KG1 (cell line): ENCODE measurements around the gene PRKCI.
"Not testable (repeated sequence)": the region's sequence is repeated elsewhere in the genome, so short reads cannot be mapped to it uniquely, and the experiment has no call there.

Source experiments
- DNase-seq: peaks from one replicate; lab custom pipeline; 2025; lab: John Stamatoyannopoulos, UW

Gene PRKCI

DNA sequence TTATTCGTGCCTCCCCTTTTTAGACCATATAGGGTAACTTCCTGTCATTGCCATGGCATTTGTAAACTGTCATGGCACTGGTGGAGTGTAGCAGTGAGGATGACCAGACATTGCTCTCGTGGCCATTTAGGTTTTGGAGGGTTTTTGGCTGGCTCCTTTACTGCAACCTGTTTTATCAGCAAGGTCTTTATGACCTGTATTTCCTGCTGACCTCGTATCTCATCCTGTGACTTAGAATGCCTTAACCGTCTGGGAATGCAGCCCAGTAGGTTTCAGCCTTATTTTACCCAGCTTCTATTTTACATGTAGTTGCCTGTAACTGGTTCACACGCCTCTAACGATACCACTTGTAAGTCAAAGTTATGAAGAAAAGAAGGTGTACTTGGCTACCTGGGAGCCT, 121.6 kb downstream of the PRKCI start:
- DNase-seq = not testable (repeated sequence)

DNA sequence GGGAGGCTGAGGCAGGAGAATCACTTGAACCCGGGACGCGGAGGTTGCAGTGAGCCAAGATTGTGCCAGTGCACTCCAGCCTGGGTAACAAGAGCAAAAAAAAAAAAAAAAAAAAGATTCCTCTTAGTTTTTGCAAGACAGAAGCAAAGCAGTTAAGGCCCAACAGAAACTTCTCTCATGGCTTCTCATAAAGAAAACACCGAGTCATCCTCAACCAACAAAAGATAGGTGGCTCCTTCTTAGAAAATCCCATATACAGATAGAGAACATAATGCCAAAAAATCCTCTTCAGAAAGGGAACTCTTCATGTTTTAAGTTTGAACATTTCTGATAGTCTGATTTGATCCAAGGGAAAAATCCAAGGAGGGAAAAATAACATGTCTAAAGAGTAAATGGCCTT, 122.7 kb downstream of the PRKCI start:
- DNase-seq = no peak

- DNase-seq = no peak
Observed at GRCh38 chr3:170346481-170347392, 124.5 kb downstream of the PRKCI start.

DNA sequence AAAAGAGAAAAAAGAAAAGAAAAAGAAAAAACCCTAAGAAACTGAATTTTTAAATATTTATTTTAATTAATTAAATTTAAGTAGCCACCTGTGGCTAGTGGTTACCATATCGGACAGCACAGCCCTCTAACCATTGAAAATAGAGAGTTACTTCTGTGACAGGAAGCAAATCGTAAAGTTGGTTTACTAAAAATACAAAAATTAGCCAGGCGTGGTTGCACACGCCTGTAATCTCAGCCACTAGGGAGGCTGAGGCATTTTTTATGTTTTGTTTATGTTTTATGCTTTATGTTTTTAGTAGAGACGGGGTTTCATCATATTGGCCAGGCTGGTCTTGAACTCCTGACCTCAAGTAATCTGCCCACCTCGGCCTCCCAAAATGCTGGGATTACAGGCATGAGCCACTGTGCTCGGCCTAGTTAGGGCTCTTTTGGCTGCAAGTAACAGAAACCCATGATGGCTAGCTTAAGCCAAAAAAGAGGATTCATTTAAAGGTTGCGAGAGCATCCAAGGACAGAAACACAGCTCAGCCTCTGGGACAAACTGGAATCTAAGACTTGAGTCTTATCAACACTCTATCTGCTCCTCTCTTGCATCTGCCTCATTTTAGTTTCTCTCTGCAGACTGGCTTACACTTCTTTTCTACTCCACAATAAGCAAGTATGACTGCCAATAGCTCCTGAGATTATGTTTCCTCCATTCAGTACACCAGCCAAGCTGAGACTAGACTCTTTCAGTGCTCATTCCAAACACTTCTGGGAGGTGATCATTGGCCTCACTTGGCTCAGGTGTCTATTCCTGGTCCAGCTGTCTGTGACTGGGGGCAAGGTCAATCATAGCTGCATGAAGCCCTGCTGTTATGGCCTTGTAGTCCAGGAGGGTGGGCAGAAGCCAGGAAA, 128.5 kb downstream of the PRKCI start:
- no peak for DNase-seq

DNA sequence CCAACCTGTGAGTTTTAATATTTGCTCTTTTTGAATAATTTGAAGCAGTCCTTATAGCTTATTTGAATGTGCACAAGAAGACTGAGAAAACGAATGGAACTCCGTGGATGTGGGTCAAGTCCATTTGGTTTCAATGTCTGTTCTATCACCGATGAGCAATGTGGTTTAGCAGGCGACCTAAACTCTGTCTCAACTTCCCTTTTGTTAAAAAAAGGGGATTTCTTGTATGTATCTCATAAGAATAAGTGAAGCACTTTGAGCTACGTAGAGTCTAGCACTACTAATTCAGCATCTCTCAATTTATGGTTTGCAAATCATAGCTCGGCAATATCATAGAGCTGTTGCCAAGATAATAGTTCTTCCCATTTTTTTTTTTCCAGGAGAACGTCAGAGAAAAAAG, 130.7 kb downstream of the PRKCI start:
- no peak for DNase-seq

DNA sequence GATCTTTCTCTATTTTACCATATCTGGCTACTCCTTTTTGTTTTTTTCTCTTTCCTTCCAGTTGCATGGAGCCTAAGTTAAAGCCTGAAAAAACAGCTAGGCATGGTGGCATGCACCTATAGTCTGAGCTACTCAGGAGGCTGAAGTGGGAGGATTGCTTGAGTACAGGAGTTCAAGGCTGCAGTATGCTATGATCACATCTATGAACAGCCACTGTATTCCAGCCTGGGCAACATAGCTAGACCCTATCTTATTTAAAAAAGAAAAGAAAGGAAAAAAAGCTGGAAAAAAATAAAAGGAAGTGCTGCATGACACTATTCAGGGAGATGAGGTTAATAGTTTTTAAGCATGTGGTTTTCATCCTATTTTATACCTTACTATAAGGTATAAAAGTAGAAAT, 131.3 kb downstream of the PRKCI start:
- DNase-seq = no peak

DNA sequence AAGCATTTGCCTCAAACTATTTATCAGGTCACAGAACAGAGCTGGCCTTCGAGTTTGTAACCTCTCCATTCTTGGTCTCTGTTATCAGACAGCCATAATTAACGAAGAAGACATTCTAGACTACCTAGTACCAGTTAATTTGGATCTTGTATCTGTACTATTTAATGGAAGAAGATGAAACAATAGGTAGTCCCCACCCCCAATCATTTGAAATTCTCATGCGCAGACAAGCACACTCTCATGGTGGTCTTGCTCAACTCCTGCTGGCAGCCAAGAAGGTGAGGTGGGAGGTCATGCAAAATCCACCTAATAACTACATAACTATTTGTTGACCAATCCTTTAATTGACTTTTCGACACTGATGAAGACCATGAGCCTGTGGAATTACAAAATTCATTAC, 132.5 kb downstream of the PRKCI start:
- no peak for DNase-seq
